Neural crest cell (in vitro differentiated cells): ENCODE results near the gene PIF1. TPM values are rescaled to one million over a fixed set of nuclear protein-coding genes. Genes with fewer than 3 reads are reported as not detected.

Experiments used
- DNase-seq: peaks from one replicate; pipeline ENCODE4 v3.0.0; 2021; ENCODE audit warnings: low read depth, mixed read lengths, low spot score
- H3K27ac Mint-ChIP-seq: one replicate; pipeline ENCODE4 v1.8.0; 2021; ENCODE audit warnings: mild to moderate bottlenecking, mixed read lengths; ENCODE audit not compliant: unreplicated experiment
- H3K27me3 Mint-ChIP-seq: 2 replicates; pipeline ENCODE4 v1.8.0; 2021; ENCODE audit warnings: low read depth, mild to moderate bottlenecking, mixed read lengths
- H3K36me3 Mint-ChIP-seq: 2 replicates; pipeline ENCODE4 v1.8.0; 2021; ENCODE audit warnings: low read depth, mild to moderate bottlenecking, mixed read lengths
- H3K4me1 Mint-ChIP-seq: 2 replicates; pipeline ENCODE4 v1.8.0; 2021; ENCODE audit warnings: mixed read lengths
- H3K4me3 Mint-ChIP-seq: one replicate; pipeline ENCODE4 v1.8.0; 2021; ENCODE audit warnings: mild to moderate bottlenecking, mixed read lengths
- H3K9me3 Mint-ChIP-seq: 2 replicates; pipeline ENCODE4 v1.8.0; 2021; ENCODE audit warnings: mixed read lengths
- CTCF ChIP-seq: fragments of 200-600 bp; sonication (generic); conservative IDR thresholded peaks from 2 replicates; pipeline ENCODE4 v1.5.0; 2021; ENCODE audit warnings: antibody characterized with exemption, mild to moderate bottlenecking
- total RNA-seq: library from RNA; stranded (reverse); gene quantifications from 2 replicates; pipeline ENCODE4 v1.2.1, GENCODE V29; 2021

Gene PIF1
- total RNA-seq, 1 donor from 2014 or later, result 62.7 TPM

GRCh38 chr15:64773606-64774005, 51.8 kb downstream of the PIF1 start:
- TF ChIP-seq CTCF, result no peak
- peaks cover 27% of the 10 kb centered on the region for H3K4me1 Mint-ChIP-seq
- no peak for DNase-seq
- no peak overlapping the region for H3K27ac Mint-ChIP-seq
- H3K27me3 Mint-ChIP-seq, result no peaks in the 10 kb centered on the region
- no peaks in the 10 kb centered on the region for H3K9me3 Mint-ChIP-seq
- peak overlapping the region; percentile 94 for H3K4me3 Mint-ChIP-seq
- H3K36me3 Mint-ChIP-seq, result no peaks in the 10 kb centered on the region

GRCh38 chr15:64772964-64773363, 52.5 kb downstream of the PIF1 start:
- DNase-seq, result no peak
- H3K27ac Mint-ChIP-seq, result no peak overlapping the region
- no peaks in the 10 kb centered on the region for H3K27me3 Mint-ChIP-seq
- no peak for TF ChIP-seq CTCF
- peaks cover 27% of the 10 kb centered on the region for H3K4me1 Mint-ChIP-seq
- no peaks in the 10 kb centered on the region for H3K9me3 Mint-ChIP-seq
- no peaks in the 10 kb centered on the region for H3K36me3 Mint-ChIP-seq
- H3K4me3 Mint-ChIP-seq, result peak overlapping the region; percentile 94

GRCh38 chr15:64772488-64772887, 53.0 kb downstream of the PIF1 start:
- Mint-ChIP-seq H3K4me3 (peak overlapping the region; percentile 5), H3K27me3 (no peaks in the 10 kb centered on the region), H3K27ac (no peak overlapping the region), H3K9me3 (no peaks in the 10 kb centered on the region), H3K4me1 (peaks cover 27% of the 10 kb centered on the region), H3K36me3 (no peaks in the 10 kb centered on the region)
- TF ChIP-seq CTCF, result no peak
- DNase-seq, result no peak

- H3K4me3 Mint-ChIP-seq, result peak overlapping the region; percentile 56
- no peaks in the 10 kb centered on the region for H3K36me3 Mint-ChIP-seq
Measured at GRCh38 chr15:64770626-64771025, 54.8 kb downstream of the PIF1 start.

GRCh38 chr15:64767203-64767602, 58.2 kb downstream of the PIF1 start:
- Mint-ChIP-seq H3K4me3 (no peak overlapping the region), H3K4me1 (no peaks in the 10 kb centered on the region), H3K9me3 (no peaks in the 10 kb centered on the region), H3K27me3 (no peaks in the 10 kb centered on the region), H3K27ac (no peak overlapping the region), H3K36me3 (no peaks in the 10 kb centered on the region)
- TF ChIP-seq CTCF, result no peak
- no peak for DNase-seq

More at GRCh38 chr15:64770626-64771025, 54.8 kb downstream of the PIF1 start:
- no peak for DNase-seq
- Mint-ChIP-seq H3K27ac (no peak overlapping the region), H3K9me3 (no peaks in the 10 kb centered on the region), H3K27me3 (no peaks in the 10 kb centered on the region), H3K4me1 (peaks cover 14% of the 10 kb centered on the region)
- TF ChIP-seq CTCF, result no peak

- no peaks in the 10 kb centered on the region for H3K27me3 Mint-ChIP-seq
Measured at GRCh38 chr15:64766058-64766457, 59.4 kb downstream of the PIF1 start.

More at GRCh38 chr15:64766058-64766457, 59.4 kb downstream of the PIF1 start:
- no peak overlapping the region for H3K4me3 Mint-ChIP-seq
- TF ChIP-seq CTCF, result no peak
- no peak for DNase-seq
- no peak overlapping the region for H3K27ac Mint-ChIP-seq
- no peaks in the 10 kb centered on the region for H3K9me3 Mint-ChIP-seq
- no peaks in the 10 kb centered on the region for H3K36me3 Mint-ChIP-seq
- H3K4me1 Mint-ChIP-seq, result no peaks in the 10 kb centered on the region
